GM21737 (cell line): ENCODE measurements around the gene MT1H.
A peak's percentile ranks its signal among the peaks of the same experiment; 100 is the strongest.

ENCODE experiments used
- ATAC-seq: cut with Tn5 transposase; IDR thresholded peaks from one replicate; pipeline ENCODE4 v1.9.1; 2021; ENCODE audit warnings: mild to moderate bottlenecking, moderate library complexity; ENCODE audit not compliant: unreplicated experiment

Gene MT1H

DNA sequence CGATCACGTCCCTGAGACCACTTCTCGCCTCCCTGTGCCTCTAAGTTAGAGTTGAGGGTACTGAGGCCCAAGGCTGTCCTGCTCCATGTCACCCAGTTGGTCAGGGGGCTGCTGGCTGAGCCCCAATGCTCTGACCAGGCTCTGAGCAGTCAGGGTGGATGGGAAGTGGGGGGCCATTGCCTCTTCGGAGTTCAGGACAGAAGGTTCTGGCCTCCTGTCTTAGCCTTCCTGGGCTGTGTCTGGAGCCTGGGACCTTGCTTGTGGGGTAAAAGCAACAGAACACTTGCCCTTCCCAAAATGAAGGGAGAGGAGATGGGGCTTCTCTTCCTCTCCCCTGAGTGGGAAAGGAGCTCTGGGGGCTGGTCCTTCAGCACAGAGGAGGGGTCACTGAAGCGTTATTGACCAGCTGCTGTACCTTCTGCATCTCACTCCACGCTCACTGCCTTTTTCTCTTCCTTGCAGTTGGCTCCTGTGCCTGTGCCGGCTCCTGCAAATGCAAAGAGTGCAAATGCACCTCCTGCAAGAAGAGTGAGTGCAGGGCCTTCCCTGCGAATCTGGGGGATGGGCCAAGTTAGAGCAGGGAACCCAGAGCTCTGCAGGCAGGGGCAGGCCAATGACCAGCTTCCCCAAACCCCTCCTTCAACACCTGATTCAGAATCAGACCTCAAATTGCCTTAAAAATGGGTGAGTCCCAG, 13.2 kb downstream of the MT1H start:
- peak; percentile 8 for ATAC-seq

DNA sequence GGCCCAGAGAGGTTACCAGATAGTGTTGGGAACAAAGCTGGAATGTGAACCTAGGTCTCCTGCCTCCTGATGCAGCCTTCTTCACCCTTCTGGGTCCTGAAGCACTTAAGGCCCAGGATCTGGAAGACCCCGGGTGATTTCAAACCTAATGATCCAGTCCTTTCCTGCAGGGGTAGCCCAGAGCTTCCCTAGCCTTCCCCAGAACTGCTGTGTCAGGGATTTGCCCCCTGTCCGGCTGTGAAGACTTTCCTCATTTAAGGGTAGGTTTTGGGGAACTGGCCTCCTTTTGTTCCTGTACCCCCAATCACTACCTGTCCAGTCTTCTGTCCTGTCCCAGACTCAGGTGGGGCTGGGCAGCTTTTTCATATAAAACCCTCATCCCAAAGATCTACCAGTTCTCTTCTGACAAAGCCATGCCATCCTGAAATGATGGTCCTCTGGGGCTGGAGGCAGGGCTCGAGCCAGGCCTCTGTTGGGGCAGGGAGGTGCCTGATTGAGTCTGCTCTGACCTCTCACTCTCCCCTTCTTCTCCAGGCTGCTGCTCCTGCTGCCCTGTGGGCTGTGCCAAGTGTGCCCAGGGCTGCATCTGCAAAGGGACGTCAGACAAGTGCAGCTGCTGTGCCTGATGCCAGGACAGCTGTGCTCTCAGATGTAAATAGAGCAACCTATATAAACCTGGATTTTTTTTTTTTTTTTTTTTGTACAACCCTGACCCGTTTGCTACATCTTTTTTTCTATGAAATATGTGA, 14.0 kb downstream of the MT1H start:
- no peak for ATAC-seq

DNA sequence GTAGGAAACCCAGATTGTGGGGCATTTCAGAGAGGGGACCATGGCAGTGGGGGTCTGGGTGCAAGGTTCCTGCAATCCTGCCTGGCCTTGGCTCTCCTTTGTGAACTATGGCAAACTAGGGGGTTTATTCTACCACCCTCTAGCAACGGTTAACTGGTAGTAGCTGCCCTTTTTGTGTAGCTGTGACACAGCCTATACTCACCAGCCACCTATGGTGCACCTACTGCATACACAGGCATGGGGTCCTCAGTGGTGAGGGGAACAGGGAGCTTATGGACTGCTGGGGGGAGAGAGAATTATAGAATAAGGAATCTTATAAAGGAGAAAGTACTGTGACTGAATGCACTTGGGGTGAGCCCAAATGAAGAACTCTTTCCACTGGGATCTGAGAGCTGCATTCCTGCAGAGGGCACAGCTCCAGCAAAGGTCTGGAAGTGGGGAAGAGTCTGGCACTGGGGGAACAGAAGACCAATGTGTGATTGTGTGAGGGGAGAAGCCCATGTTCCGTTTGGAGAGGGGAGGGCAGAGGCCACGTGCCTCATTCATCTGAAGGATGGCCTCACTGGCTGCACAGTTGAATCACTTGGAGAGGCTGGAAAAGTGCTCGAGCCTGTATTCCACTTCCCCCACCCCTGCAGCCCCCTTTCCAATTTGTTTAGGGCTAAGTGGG, 14.8 kb downstream of the MT1H start:
- ATAC-seq, result no peak

DNA sequence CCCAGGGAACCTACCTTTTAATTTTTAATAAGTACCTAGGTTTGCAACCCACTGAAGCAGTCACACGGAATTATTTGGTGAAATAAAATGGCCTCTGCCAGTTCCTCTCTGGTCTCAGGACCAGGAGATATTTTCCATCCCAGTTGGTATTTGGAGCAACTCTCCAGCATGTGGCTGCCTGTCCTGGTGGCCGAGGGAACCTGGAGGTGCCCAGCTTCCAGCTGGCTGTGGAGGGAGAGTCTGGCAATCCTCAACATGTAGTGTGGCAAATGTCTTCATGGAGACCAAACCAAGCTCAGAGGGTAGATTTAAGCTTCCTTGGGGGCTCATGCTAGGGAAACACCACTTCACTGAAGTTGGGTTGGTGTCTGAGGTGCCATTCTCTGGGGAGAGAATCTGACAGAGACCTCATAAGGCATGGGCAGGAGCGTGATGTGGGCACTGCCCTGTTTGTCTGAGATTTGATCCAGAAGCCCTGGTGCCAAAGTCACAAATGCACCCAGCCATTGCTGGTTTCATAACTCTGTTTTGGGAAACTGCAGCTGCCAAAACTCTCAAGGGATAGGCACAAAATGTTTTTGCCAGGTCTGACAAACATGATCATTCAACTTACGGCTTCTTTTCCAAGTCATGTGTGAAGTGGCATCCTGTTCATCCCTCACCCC, 15.4 kb downstream of the MT1H start:
- ATAC-seq, result no peak

DNA sequence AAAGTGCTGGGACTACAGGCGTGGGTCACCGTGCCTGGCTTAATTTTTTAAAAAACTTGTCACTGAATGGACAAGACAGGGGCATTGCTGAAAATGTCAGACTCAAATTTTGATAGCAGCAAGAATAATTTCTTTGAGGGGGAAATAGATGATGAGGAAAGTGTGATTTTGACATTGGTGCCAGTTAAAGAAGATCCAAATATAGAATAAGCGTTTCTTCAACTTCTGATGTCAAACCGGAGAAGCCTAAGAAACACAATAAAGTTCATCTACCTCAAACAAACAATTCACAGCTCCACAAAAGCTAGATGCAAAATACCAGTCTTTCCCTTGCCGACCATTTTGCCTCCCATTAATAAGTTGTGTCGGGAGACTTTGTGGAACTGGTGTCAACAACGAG, 17.1 kb downstream of the MT1H start:
- no peak for ATAC-seq

DNA sequence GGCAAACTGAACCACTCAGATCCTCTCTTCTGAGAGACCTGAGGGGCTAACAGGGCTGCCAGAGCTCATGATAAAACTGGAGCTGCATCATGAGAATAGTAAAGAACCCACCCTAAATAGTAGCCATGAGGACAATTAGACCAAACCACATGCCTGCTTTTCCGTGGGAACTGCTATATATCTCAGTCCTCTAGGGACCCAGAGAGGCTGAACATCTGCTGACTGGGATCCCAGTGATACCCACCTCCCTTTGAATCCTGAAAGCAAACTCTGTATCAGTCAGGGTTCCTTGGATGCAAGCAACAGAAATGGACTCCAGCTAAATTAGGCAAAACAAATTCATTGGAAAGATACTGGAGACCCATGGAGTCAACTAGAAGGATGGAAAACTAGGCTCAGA, 19.1 kb downstream of the MT1H start:
- no peak for ATAC-seq

DNA sequence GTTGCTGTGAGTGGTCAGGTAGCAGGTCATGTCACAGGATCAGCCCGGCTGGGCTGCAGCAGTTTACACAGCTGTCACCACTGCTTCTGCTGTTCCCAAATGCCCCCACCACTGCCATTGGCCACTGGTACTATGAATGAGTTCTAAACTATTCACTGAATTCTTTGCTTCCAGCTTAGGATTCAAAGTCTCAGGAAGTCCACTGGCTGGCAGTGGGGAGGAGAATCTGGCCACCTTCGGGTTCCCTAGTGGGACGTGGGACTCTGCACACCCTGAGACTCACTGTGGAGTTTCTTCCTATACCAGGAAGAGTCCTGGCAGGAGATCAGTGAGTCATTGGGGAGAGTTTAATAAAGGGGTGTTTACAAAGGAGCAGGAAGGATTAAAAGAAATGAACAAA, 19.6 kb downstream of the MT1H start:
- ATAC-seq, result no peak

DNA sequence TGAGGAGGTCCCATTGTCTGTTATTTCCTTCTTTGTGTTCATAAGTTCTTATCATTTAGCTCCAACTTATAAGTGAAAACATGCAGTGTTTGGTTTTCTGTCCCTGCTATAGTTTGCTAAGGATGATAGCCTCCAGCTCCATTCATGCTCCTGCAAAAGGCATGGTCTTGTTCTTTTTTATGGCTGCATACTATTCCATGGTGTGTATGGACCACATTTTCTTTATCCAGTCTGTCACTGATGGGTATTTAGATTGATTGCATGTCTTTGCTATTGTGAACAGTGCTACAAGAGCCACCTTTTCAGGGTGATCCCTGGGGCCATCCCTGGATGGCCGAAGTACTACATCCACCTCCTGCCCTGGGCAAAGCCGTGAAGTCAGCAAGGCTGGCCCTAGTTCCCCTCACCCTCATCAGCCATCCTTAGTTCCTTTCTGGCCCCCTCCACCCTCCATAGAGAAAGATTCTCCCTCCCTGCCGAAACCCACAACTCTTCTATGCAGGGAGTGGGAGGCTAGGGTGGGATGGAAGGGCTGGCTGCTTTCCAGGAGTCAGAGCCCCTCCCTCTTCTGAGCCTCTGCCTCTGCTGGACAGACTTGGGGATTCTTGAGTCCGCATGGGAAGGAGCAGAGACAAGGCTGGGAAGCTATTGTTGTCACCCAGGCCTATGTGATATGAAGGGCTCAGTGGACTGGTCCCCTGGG, 21.0 kb downstream of the MT1H start:
- ATAC-seq, result no peak

DNA sequence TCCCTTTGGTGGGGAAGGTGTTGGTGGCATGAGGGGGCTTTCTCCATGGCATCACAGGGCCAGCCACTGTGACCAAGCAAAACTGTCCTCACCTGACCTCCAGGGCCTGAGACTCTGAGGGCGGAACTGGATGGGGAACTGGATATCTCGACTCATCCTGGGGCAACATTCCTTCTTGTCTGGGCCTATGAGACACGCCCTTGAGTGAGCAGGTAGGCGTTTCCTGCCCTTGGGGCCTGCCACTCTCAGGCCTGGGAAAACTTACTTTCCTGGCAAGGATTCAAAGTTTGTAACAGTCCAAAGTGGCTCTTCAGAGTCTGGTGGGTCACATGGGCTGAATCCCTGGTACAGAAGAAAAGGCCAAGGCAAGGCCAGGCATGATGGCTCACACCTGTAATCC, 22.3 kb downstream of the MT1H start:
- ATAC-seq, result no peak

DNA sequence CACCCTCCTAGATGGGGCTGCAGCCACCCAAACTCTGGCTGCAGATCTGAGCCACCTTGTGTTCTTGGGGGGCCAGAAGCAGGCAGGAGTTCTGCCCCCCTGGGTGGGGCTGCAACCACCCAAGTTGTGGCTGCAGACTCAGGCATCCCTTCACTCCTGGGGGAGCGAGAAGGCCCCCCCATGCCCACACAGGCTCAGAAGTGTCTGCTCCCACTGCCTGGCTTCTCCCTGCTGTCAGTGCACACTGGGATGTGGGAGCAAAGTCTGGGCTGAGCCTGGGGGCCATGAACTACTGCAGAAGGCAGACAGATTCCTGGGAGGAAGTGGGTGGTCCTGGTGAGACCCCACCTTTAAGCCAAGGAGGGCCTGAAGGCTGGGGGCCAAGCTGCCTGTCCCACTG, 25.6 kb downstream of the MT1H start:
- ATAC-seq, result no peak

DNA sequence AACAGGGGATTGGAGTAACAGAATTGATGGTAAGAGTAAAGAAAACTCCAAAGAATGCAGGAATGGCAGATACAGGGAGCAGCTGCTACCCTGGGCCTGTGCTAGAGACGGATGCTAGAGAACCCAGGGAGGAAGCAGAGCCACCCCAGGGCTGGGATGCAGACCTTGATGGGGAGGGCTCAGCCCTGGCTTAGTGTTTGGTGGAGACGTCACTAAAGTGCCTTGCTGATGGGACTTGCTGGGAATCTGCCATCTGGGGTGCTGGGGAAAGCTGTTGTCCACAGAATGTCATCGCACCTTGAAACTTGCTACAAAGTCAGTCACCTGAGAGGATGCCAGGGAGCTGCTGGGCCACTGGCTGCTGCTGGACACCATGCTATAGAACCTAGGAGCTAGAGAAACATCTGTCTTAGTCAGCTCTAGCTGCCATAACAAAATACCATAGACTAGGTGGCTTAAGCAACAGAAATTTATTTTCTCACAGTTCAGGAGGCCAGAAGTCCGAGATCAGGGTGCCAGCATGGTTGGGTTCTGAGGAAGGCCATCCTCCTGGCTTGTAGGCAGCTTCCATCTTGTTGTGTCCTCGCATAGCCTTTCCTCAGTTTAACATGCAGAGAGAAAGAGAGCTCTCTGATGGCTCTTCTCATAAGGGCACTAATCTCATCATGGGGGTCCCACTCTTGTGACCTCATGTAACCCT, 28.0 kb downstream of the MT1H start:
- no peak for ATAC-seq

DNA sequence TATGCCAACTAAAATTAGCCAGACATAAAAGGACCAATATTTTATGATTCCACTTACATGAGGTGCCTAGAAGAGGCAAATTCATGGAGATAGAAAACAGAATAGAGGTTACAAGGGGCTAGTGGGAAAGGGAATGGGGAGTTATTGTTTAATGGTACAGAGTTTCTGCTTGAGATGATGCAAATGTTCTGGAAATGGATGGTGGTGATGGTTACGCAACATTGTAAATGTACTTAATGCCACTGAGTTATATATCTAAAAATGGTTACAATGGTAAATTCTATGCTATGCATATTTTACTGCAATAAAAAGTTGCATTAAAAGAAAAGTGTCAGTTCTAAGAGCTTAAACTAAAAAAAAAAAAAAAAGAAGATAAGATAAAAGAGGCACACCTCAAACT, 30.6 kb downstream of the MT1H start:
- no peak for ATAC-seq

DNA sequence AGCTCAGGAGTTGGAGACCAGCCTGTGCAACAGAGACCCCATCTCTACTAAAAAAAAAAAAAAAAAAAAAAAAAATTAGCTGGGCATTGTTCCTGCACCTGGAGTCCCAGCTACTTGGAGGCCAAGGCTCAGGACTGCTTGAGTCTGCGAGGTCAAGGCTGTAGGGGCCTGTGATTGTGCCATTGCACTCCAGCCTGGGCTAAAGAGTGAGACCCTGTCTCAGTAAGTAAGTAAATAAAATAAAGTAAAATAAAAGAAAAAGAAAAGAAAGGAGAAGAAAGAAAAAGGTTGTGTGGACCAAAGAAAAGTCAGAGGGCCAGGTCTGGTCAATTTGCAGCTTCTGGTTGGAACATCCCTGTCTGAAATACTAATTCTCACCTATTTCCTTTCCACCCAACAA, 31.0 kb downstream of the MT1H start:
- ATAC-seq, result no peak

DNA sequence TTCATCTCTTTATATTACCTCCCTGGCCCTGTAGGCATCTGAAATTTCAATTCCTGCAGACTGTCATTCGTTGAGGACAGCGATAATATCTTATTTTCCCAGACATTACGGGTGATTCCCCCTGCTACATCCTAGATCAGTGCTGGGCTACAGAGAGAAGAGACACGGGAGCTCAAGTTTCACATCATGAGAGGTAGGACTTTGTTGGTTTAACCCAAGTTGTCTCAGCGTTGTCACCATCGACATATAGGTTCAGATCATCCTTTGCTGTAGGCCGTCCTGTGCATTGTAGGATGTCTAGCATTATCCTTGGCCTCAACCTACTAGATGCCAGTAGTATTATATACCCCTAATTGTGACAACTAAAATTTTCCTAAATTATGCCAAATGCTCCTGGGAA, 31.9 kb downstream of the MT1H start:
- ATAC-seq, result no peak

DNA sequence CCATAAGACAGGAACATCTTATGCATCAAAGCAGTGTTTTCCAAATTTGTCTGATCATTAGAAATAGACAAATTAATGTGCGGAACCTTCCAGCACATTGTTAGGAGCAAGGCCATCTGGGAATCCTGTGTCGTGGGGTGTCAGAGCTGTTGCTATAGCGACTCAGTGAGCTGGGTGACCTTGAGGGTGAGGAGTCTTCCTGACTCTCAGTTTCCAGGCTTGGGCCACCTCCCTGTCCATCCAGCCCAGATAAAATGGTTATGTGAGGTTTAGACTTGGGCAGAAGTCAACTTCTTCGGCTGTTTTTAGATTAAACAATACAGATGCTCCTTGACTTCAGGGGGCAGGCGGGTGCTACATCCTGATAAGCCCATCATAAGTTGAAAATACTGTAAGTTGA, 33.2 kb downstream of the MT1H start:
- ATAC-seq, result no peak

DNA sequence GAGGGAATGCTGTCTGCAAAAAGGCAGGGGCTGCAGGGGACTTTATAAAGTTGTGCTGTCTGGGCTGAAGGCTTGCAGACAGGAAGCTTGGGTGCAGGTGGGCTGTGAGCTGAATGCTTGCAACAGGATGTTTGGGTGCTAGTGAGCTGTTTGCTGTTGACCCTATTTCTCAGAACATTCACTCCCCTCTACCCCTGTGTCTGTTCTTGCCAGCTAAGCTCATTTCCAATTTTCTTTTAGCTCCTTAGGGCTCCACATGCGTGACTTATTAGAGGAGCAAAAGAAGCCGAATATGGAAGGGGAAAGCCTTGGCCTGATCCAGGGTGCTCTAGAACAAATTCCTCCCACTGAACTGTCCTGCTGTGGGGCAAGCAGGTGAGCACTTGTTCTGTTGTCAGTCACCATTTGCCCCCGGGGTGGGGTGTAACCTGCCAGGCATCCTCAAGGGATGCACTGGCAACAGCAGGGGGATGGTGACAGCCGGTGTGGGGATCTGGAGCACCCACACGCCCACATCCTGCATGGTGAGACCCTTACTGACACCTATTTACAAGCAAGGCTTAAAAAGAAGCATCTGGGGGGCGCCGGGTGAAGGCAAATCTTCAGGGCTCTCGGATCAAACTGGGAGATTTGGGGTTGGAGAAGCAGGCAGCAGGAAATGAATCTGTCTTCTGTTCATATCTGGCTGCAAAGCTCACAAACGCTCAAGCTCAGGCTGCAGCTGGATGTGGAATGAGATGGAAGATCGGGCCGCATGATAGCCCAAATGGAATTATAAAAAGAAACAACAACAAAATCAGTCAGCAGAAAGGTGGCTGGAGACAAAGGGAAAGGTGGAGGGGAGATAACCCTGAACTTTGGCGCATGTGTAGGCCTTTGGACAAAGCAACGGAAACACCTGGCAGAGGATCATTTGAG, 39.2 kb downstream of the MT1H start:
- no peak for ATAC-seq

DNA sequence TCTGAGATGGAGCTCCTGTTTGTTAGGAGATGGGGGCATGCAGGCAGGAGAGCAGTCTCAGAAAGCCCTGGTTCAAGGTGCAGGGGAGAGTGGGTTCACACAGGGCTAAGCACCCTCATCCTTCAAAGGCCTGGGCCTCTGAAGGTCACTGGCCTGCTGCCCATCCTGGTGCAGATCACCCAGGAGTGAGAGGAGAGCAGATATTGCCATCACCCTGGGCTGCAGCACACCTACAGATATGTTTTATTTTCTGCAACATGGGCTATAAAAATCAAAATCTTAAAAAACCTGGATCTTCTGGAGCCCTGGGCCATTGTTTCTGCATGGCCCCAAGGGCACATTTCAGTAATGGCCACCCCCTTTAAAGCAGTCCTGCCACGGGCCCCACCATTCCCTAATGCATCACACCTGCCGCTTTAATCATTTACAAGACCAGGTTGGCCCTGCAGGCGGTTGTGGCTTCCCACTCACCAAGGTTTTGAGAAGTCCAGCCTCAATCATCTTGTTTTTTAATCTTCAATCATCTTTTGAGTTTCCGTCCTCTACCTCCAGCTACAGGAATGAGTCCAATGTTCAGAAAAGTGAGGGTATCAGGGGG, 39.9 kb downstream of the MT1H start:
- ATAC-seq, result no peak

DNA sequence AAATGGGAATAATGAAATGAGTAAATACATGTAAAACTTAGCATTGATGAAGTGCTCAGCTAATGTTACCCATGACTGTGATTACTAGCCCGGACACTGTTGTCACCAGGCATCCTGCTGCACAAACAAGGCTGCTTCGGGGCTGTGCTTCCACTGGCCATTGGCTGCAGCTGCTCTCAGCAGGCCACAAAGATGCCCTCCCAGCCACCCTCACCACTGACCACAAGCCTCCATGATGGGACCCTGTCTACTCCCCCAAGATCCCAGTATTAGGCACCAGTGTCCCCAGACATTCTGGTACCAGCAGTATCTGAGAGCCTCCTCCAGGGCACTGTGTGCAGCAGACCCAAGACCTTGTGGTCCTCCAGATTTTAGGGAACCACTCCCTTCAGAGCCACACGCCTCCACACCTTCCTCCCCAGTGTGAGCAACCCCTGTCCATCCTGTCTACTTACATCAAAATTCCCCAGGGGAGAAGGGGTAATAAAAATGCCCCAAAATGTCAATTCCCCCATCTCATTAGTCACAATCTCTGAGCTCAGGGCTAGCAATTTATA, 40.6 kb downstream of the MT1H start:
- no peak for ATAC-seq

DNA sequence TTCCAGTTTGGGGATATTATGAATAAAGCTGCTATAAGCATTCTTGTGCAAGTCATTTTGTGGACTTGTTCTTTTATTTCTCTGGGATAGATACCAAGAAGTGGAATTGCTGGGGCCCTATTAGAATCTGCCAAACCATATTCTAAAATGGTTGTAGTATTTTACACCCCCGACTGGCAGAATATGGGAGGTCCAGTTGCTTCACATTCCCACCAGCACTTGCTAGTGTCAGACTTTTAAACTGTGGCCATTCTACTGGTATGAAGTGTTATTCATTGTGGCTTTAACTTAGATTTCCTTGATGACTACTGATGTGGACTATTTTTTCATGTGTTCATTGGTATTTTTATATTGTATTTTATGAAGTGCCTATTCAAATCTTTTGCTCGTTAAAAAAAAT, 42.2 kb downstream of the MT1H start:
- ATAC-seq, result no peak
